ENCODE measurements around the gene LPXN. TPM values are rescaled to one million over a fixed set of nuclear protein-coding genes. Genes with fewer than 3 reads are reported as not detected.

The LPXN gene
- 9.2 TPM for polyA plus RNA-seq (2013, experiment 1 of 2; ENCODE audit: insufficient read length)
- 9.5 TPM for polyA plus RNA-seq (2013, experiment 2 of 2; ENCODE audit: insufficient read length)

DNA sequence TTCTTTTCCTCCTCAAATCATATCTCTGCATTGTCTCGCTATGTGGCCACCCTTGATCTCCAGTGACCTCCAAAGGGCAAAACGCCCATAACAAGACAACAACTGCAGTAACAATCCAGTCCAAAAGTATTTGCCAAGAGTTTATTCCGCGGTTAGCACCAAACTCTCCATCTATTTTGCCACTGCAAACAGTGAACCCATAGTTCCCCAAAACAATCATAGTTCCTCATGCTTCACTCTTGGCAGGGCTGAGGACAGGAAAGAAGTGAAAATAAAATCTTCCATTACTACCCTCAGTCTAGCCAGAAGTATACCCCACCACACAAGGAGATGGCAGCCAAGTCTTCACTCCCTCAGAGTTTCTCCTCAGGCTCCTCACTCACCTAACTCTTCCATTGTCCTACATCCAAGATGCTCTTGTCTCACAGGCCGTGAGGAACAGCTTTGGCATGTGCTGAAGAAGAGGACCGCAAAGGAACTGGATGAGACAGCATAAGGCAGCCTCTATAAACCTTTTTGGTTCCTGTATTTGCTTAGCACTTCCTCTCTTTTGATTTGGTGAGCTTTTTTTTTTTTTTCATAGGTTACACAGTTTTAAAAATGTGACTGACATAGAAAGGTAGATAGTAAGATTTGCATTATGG is at the start of gene LPXN:
TSS of gene LPXN (minus strand) at position 480 of the 644 bp plus-strand sequence. CDS start at position 396, 84 bp downstream.
- DNase-seq = peak; percentile 56

DNA sequence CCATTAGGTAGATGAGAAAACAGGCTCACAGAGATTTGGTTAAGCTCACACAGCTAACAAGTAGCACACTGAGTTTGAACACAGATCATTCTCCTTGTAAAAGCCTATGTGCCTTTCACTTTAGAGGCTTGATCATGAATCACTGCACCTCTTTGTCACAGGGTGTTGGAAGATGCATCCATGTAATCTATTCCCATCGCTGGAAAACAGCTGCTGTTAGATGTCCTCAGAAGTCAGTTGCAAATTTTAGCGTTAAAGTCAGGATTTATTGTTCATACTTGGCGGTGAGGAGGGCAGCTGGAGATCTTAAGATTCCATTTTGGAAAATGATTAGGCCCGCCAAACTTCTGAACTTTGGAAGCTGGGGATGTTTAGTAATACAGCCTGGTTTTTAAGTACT is 49.4 kb upstream of the LPXN start:
- DNase-seq = no peak

DNA sequence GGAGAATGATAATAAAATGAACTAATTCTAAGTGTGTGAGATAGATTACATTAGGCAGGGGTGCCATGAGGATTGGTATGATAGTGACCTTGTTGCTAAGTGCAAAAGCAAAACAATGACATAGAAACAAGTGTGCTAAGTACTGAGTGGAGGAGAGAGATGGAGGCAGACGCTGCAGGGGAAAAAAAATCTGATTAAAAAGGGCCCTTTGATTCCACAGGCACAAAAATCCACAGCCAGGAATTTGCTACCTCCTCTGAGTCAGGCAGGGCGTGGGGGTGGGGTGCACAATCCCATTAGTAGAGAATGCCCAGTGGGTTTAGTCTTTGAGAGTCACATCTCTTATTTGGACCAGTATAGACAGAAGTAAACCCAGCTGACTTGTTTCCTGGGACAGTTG is 46.7 kb upstream of the LPXN start, which contains the start of gene CNTF:
TSS of gene CNTF (plus strand) at position 322 of the 400 bp plus-strand sequence. CDS start 88 bp downstream, outside the sequence.
- DNase-seq = peak; percentile 20

DNA sequence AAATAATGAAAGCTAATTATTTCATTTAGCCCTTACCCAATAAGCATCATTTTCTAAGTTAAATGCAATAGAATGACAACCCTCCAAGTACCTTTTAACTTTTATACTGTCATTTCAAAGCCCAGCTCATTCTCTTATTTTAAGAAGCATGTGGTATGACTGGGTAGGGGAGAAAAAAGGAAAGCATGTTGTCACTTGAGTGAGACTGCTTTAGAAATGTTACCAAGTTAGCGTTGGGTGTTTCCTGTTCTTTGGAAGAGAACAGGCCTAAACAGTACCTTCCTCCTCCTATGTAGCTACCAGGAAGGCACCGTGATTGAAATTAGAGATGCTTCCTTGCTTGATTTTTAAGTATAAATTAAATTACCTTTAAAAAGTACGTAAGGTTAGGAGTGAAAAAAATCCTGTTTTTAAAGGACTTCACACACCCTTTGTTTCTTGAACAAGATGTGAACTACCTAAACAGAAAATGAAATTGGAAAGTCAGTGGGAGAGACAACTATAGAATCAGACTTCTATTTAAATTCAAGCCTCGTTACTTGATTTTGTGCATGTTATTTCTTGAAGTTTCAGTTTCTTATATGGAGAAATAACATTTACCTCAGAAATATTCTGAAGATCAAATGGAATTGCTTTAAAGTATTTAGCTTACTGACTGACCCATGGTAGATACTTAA is 46.1 kb upstream of the LPXN start:
- no peak for DNase-seq

DNA sequence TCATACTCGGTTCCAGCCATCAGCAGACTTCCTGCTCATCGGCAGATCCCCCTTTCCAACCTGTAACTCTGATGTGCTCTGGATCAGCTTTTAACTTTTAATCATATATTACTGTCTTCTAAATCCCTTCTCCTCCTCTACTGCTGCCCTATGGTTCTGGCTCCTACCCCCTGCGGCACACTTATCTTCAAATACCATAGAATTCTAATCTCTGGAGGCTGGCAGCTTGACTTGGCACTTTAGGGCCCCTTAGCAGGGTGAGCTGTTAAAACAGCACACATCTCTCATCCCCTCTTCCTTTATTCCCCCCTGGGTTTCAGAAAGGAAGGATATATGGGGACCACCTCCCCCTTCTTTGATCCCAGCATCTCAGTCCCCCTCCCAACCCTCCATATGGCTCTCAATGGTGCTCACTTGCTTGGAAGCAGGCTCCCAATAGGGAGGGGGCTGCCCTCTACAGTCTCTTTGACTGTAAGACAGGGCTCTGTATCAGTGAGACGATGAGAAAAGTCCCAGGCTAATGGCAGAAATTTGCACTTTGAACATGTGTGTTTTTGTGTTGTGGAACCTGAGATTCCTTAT is 42.4 kb upstream of the LPXN start:
- DNase-seq = no peak

DNA sequence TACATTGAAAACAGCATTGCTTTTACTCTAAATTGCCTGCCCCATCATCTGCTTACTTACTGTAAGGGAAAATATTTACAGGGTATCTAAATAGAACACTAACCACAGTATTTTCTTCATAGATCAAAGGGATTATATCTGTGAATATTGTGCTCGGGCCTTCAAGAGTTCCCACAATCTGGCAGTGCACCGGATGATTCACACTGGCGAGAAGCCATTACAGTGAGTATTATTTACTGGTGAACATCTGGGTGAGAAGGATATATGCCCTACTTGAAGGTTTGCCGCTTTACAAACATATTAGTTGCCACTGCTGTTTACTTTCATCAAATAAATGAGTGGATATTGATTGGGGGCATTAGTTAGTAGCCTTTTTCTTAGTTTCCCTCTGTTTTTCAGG is 40.9 kb upstream of the LPXN start:
- peak; percentile 85 for DNase-seq

DNA sequence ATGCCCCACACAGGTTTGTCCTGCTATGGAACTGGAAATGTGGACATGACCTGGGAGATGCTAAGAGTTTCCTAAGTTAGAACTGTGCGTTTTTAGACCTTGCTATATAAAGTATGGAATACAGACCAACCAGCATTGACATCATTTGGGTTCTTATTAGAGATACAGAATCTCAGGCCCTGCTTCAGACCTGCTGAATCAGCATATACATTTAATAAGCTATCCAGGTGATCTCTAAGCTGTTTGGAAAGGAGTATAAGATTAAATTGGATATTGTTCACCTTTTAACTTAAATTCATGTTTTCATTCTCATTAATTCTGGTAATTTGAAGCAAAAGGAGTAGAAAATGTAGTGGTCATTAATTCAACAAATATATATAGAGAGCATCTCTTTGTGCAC is 39.9 kb upstream of the LPXN start:
- DNase-seq = no peak

DNA sequence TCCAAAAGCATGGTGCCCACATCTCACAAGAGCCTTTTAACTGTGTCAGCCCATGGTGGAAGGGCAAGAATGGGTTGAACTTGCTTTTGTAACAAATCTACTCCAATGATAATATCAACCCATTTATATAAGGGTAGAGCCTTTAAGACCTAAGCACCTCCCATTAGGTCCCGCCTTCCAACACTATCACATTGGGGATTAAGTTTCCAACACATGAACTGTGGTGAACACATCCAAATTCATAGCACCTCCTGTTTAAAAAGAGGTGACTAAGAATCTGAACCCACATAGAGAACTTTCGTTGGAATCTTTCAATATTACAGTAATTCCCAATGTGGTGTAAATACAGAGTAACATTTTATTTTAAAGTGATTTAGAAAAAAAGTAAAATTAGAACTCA is 37.6 kb upstream of the LPXN start:
- DNase-seq = no peak

DNA sequence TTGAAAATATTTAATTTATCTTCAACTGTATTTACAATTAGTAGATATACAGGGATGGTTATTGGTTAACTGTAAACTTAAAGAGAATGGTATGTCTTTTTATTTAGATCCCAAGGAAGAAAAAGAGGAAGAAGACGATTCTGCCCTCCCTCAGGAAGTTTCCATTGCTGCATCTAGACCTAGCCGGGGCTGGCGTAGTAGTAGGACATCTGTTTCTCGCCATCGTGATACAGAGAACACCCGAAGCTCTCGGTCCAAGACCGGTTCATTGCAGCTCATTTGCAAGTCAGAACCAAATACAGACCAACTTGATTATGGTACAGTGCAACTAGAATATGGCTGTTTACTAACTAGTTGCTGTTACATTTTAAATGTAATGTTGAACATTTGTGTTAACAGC is 34.1 kb upstream of the LPXN start:
- no peak for DNase-seq

DNA sequence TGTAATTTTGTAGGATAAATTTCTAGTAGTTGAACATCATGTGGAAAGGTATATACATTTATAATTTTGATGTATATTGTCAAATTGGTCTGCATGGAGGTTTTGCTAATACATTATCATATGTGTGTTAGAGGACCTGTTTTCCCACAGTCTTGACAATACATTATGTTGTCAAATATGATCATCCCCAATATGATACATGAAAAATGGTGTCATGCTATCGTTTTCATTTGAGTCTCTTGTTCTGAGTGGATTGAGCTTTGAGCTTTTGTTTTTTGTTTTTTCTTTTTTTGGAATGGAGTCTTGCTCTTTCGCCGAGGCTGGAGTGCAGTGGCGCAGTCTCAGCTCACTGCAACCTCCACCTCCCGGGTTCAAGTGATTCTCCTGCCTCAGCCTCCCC is 32.7 kb upstream of the LPXN start:
- no peak for DNase-seq

DNA sequence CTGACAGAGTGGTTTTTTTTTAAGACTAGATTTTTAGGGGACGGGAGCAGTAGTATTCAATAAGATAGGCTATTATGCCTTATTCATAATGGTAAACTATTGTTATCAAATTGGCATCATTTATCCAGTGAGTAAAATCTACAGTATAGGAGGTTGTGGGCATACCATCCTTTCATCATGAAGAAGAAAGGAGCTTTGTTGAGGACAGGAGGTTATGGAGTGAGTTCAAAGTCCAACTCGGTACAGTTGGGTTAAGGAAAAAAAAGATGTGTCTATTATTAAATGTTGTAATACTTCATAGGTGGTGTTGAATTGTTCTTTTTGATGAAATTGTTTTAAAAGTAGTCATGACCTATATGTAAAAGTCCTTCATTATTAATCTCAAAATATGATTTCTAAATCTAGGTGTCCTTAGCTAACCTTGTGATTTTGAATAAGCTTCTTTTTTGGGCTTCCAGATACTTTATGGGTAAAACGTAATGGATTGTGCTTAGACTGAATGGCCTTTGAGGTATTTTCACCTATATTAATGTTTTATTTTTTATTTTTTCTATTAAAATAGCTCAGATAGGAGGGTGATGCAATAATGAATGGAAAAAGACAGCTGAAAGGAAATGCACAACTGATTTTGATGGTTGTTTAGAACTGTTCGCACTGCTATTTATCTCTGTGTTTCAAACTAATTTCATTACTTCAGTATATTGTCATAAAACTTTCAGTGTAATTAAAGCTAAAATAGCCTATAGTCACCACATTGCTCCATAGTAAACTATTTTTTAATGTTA is 31.5 kb upstream of the LPXN start:
- DNase-seq = no peak

DNA sequence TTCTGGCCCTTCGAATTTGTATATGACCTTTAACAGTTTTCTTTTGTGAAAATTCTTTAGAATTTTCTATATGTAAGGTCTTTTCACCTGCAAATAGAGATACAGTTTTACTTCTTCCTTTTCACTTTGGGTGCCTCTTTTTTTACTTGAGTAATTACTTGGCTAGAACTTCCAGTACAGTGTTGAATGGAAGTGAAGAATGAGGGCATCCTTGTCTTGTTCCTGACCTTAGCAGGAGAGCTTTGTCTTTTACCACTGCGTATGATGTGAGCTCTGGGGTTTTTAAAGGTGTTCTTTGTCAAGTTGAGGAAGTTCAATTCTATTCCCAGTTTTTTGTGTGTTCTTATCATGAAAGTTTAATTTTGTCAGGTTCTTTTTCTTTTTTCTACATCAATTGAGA is 24.9 kb upstream of the LPXN start:
- DNase-seq = no peak

DNA sequence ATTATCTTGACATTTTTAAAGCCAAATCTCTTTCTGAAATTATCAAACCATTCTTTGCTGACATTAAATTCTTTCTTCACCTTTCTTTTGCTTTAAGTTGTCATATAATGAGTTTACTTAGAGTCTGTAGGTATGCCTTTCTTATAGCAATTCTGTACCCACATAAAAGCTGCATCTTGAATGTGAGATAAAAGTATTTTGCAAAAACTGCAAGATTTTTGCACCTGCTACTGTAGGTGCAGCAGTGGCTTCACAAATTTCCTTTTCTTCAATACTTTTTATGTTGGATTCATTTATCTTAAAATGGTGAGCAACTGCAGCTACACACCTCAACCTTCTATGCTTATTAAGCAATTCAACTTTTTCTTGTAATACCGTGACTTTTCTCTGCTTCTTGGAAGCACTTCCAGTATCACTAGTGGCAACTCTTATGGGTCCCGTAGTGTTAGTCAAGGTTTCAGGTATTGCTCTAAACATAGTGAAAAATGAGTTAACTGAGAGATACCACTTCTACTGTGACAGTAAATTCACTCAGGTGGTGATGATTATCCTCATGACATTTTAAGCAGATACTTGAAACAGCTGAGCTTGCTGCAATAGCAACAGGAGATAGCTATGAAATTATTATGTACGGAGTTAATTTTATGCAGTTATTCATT is 22.0 kb upstream of the LPXN start:
- no peak for DNase-seq

DNA sequence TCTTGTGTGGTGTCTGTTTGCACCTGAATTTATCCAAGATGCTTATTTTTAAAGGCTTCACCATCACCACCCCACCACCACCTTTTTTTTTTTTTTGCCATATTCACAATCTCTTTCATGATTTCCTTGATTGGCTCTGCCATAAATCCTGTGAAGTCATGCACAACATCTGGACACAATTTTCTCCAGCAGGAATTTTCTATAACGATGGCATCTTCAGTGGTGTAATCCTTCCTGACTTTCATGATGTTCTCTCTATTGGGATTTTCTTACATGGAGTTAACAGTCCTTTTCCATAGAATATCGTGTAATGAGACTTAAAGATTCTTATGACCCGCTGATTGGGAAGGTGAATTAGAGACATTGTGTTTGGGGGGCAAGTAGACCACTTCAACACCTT is 21.0 kb upstream of the LPXN start:
- peak; percentile 27 for DNase-seq

DNA sequence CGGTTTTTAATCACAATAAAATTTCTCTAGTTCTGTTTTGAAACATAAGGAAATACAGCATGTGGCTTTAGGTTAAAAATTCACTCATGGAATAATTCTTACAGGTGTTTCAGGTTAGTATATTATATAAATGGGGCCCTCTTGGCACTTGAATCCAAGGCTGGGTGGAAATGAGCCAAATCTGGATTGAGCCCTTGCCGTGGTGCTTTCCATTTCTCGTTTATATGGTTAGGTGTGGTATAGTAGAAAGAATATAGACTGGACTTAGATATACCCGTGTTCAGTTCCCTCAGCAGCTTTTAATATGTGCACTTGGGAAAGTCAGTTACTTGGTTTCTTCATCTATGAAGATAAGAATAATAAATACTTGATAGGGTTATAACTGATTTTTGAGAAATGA is 19.2 kb upstream of the LPXN start:
- DNase-seq = no peak

DNA sequence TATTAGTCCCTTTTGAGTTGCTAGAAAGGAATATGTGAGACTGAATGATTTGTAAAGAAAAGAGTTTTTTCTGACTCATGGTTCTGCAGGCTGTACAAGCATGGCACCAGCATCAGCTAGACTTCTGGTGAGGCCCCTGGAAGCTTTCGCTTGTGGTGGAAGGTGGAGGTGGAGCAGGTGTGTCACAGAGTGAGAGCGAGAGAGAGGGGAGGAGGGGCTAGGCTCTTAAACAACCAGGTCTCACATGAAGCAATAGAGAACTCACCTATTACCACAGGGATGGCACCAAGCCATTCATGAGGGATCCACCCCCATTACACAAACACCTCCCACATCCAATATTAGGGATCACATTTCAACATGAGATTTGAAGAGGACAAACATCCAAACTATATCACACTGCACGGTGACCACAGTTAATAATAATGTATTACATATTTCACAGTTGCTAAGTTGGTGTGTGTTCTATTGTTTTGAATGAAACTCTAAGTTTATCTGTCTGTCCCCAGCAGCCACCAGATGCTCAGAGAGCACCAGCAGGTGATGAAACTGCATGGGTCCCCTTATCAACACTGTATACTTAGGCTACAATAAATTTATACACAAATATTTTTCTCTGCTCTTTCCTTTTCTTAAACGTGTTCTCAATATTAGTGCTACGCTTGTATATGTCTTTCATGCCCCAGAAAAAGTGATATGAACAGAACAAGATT is 17.3 kb upstream of the LPXN start:
- DNase-seq = no peak

DNA sequence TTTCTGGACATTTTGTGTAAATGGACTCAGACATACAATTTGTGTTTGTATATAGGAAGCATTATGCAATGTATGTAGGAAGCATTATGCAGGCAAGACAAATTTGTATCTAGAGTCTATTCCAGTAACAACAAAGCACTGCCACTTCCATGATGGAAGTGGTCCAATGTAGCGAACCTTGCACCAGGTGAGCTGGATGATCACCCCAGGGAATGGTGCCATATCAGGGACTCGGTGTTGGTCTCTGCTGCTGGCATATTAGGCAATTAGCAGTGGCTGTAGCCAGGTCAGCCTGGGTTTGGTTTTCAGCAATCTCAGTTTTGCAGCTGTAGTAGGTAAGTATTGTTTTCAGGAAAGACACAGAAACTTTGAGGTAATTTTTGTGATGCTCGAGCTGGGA is 16.0 kb upstream of the LPXN start:
- no peak for DNase-seq

DNA sequence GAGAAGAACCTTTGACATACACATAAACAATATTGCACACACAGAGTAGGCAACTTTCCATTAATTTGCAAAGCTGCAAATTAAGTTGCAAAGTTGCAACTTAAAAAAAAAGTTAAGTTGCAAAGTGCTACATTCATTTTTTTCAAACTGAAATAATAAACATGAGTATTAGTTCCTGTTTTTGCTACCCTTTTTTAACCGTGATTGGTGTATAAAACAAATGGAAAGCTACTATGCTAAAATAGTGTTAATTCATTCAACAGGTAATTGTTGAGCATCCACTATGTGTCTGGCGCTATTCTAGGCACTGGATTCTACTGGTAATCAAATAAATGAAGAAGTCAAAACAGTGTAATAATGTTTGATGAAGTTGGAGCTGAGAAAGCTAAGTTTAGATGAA is 11.3 kb upstream of the LPXN start:
- no peak for DNase-seq

DNA sequence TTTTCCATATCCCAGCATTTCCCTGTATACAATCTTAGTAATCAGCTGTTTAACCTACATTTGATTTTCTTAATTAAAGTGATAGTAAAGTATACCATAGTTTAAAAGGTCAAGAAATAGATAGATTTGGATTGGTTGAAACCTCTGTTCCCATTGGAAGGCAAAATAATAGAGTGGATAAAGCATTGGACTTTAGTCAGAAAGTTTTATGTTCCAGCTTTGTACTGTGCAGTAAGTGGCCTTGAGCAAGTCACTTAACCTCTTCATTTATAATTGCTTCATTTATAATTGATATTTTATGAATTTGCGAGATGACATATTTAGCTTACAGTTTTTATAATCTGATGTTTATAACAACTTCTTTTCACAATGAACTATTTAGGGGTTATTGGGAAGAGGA is 6.8 kb upstream of the LPXN start:
- DNase-seq = no peak

DNA sequence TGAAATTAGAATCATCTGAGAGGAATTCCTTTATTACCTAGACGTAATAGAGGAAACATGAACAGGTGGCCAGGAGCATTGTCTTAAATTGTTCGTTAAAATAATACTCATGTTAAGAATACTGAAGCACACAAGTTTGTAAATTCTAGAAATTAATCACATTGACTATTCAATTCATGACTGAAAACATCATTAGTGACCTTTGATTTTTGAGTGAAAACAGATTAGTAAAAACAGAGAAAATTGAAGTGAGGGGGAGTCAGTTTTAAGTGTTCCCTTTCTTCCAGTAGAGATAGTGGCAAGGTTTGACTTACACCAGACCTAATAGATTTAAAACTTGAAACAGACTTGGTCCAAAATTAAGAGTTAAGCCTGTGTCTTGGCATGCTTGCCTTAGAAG is 4.7 kb upstream of the LPXN start:
- no peak for DNase-seq

DNA sequence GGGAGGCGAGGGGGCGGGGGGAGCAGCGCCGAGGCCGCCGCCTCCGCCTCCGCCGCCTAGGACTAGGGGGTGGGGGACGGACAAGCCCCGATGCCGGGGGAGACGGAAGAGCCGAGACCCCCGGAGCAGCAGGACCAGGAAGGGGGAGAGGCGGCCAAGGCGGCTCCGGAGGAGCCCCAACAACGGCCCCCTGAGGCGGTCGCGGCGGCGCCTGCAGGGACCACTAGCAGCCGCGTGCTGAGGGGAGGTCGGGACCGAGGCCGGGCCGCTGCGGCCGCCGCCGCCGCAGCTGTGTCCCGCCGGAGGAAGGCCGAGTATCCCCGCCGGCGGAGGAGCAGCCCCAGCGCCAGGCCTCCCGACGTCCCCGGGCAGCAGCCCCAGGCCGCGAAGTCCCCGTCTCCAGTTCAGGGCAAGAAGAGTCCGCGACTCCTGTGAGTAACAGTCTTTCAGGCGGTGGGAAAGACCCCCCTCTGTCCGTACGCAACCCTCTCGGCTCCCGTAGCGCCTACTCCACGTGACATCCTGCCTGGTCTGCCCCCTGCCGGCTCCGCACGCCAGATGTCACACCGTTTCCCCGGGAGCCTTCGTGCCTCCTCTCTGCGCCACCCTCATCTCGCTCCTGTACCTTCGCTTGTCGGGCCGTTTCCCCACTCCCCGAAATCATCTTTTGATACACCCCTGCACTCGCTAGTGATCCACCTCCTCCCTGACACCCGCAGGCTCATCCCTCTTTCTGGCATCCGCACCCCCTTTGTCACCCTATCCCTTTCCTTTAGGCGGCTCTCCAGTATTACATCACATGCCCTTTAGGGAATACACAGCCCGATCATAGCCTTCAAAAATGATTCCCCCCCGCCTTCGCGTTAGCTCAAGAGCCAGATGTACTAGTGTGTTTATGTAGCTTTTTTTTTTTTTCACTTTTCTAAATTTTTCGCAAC is 3.8 kb upstream of the LPXN start:
- DNase-seq = peak; percentile 92

All from fibroblast of skin of abdomen (primary cell).